Transverse colon (tissue), 4 donors: ENCODE measurements around the gene ARL4A. TPM values are rescaled to one million over a fixed set of nuclear protein-coding genes. Genes with fewer than 3 reads are reported as not detected.

Experiments used
- DNase-seq: peaks from one replicate; pipeline ENCODE4 v3.0.0-alpha.2; 2019
- H3K27ac ChIP-seq, 4 donors: fragments of 200-600 bp; sonication (generic); 2 replicates each; pipeline ENCODE4 v1.5.1; 2016 to 2018; ENCODE audit warnings: inconsistent platforms in 4 of 4
- H3K27me3 ChIP-seq: fragments of 200-600 bp; sonication (generic); 2 replicates; pipeline ENCODE4 v1.5.1; 2017; ENCODE audit warnings: inconsistent platforms
- H3K36me3 ChIP-seq, 4 donors: fragments of 200-600 bp; sonication (generic); 2 replicates each; pipeline ENCODE4 v1.5.1; 2017 to 2019; ENCODE audit warnings: inconsistent platforms in 4 of 4
- H3K4me1 ChIP-seq, 4 donors: fragments of 200-600 bp; sonication (generic); 2 replicates each; pipeline ENCODE4 v1.5.1; 2017 to 2020; ENCODE audit warnings: inconsistent platforms in 4 of 4
- H3K4me3 ChIP-seq, 4 donors: fragments of 200-600 bp; sonication (generic); 1 replicate in 1 of 4; 2 replicates in 3 of 4; pipeline versions ENCODE4 v1.5.1 to v1.6.1; 2017 to 2019; ENCODE audit warnings: inconsistent platforms in 4 of 4
- H3K9me3 ChIP-seq, 2 donors: fragments of 200-600 bp; sonication (generic); 2 replicates each; pipeline ENCODE4 v1.5.1; 2017 to 2019; ENCODE audit warnings: inconsistent platforms in 2 of 2
- EP300 ChIP-seq: sonication (generic); formaldehyde crosslinking; IDR thresholded peaks from one replicate; pipeline ENCODE4 v1.6.1; 2017; ENCODE audit warnings: antibody characterized with exemption, low read depth
- POLR2A ChIP-seq: fragments of 450-650 bp; IDR thresholded peaks from one replicate; pipeline ENCODE4 v1.6.1; 2016; ENCODE audit warnings: antibody characterized with exemption, mild to moderate bottlenecking, moderate library complexity
- POLR2AphosphoS5 ChIP-seq, 3 donors: sonication (generic); formaldehyde crosslinking; IDR thresholded peaks; one replicate each; pipeline ENCODE4 v1.6.1; 2016; ENCODE audit warnings: antibody characterized with exemption in 3 of 3
- WGBS, 2 donors: methylation state at CpG; one replicate each; pipeline ENCODE4 v1.1.5; 2018; ENCODE audit warnings: low coverage in 1 of 2; 5-methylcytosine and 5-hydroxymethylcytosine counted together
- in situ Hi-C, 4 donors: fragments of 200-750 bp; cut with MboI; loops; one replicate each; pipeline versions ENCODE4 v1.15.0 to v1.15.1; 2017; ENCODE audit warnings: low sequenced_read_pairs in 3 of 4, low pct_ligation_motif_present in 1 of 4, low pct_unique_long_range_greater_than_20kb in 1 of 4
- intact Hi-C: fragments of 100-400 bp; cut with DNase I; formaldehyde crosslinking; loops from one replicate; pipeline ENCODE4 v1.15.1; 2023; ENCODE audit warnings: low total_unique reads
- total RNA-seq, 4 donors: library from RNA; depleted of rRNA; stranded (reverse); fragments of >200 nt; gene quantifications; one replicate each; pipeline ENCODE4 v1.1.0, GENCODE V29; 2016
- TF ChIP-seq, protein P1 (sequence below), 5 experiments: fragments of 200-600 bp in 3 of 5; fragments of 450-650 bp in 2 of 5; sonication (generic) in 3 of 5; IDR thresholded peaks; 1 replicate in 2 of 5; 2 replicates in 3 of 5; pipeline ENCODE4 v1.5.1; 2016 to 2017; ENCODE audit warnings: antibody characterized with exemption in 5 of 5, inconsistent platforms in 3 of 5, mild to moderate bottlenecking in 2 of 5, moderate library complexity in 1 of 5

The ARL4A gene
- total RNA-seq, 4 donors from 2014 or later: 10.5 to 135 (median 74.9) TPM

DNA sequence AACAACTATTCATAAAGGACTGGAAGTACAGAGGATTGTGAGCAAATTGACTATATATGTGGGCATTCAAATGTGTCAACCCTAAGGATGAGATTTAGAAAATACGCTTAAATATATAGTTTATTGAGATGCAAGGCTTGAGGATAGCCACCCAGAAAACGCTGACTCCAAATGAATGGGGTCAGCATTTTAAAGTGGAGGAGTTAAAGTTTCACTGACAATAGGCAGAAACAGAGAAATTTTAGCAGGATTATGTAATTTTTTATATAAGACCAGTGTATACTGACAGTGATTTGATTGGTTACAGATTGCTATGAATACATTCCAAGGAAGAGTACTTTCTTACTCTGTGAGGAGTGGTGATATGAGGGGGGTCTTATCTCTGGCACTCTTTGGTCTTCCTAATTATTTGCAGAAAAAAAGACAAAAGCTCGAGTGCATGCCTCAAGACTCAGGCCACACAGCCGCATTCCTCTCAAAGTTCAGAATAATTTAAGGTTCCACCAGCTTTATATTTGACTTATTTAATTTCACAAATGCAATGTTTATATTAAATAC is 38.6 kb upstream of the ARL4A start:
- H3K36me3 ChIP-seq: no peaks in the 10 kb centered on the region
- intact Hi-C loops: no loop called here
- no peak for DNase-seq
- 73 to 77% methylated on average over 4 of the region's 4 CpGs for WGBS, 2 donors
- H3K4me3 ChIP-seq: no peak overlapping the region
- no peaks in the 10 kb centered on the region for H3K27me3 ChIP-seq
- TF ChIP-seq POLR2A (no peak), POLR2AphosphoS5 (IDR thresholded peaks at IDR 0.05) (no peak)
- TF ChIP-seq, protein P1, sequence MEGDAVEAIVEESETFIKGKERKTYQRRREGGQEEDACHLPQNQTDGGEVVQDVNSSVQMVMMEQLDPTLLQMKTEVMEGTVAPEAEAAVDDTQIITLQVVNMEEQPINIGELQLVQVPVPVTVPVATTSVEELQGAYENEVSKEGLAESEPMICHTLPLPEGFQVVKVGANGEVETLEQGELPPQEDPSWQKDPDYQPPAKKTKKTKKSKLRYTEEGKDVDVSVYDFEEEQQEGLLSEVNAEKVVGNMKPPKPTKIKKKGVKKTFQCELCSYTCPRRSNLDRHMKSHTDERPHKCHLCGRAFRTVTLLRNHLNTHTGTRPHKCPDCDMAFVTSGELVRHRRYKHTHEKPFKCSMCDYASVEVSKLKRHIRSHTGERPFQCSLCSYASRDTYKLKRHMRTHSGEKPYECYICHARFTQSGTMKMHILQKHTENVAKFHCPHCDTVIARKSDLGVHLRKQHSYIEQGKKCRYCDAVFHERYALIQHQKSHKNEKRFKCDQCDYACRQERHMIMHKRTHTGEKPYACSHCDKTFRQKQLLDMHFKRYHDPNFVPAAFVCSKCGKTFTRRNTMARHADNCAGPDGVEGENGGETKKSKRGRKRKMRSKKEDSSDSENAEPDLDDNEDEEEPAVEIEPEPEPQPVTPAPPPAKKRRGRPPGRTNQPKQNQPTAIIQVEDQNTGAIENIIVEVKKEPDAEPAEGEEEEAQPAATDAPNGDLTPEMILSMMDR (IDR thresholded peaks at IDR 0.05): no peak
- H3K4me1 ChIP-seq: peaks cover 0 to 5% (median 1%) of the 10 kb centered on the region in 4 donors
- H3K27ac ChIP-seq: no peak overlapping the region
- in situ Hi-C loops: loop anchor here in 3 of 4 donors (10.0 to 25.0 kb wide), 2 partner anchors 614 to 616 kb away; no protein-coding TSS in a partner anchor
- H3K9me3 ChIP-seq: no peaks in the 10 kb centered on the region

DNA sequence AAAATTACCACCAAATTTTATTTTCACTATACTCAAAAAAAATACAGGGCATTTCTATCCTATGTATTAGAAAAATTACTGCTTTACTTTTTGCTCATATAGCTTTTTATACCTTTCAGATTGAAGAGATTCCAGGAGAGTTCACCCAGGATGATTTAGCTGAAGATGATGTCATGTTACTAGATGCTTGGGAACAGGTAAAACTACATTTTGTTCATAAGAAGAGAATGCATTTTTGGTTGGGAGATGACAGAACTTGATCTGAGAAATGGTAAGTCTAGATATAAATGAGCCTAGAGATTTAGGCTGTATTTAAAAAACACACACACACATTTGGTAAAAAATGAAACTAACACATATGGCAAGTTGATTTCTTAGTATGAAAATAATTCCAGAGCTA is 38.1 kb upstream of the ARL4A start:
- H3K9me3 ChIP-seq: no peaks in the 10 kb centered on the region
- H3K27me3 ChIP-seq: no peaks in the 10 kb centered on the region
- TF ChIP-seq, protein P1 (IDR thresholded peaks at IDR 0.05): no peak
- TF ChIP-seq POLR2AphosphoS5 (IDR thresholded peaks at IDR 0.05) (no peak), EP300 (no peak)
- peaks cover 0 to 5% (median 1%) of the 10 kb centered on the region in 4 donors for H3K4me1 ChIP-seq
- no peak overlapping the region for H3K4me3 ChIP-seq
- in situ Hi-C loops: loop anchor here in 3 of 4 donors (10.0 to 25.0 kb wide), 2 partner anchors 613 to 615 kb away; no protein-coding TSS in a partner anchor
- no peaks in the 10 kb centered on the region for H3K36me3 ChIP-seq
- intact Hi-C loops: no loop called here
- no peak for DNase-seq
- H3K27ac ChIP-seq: no peak overlapping the region

DNA sequence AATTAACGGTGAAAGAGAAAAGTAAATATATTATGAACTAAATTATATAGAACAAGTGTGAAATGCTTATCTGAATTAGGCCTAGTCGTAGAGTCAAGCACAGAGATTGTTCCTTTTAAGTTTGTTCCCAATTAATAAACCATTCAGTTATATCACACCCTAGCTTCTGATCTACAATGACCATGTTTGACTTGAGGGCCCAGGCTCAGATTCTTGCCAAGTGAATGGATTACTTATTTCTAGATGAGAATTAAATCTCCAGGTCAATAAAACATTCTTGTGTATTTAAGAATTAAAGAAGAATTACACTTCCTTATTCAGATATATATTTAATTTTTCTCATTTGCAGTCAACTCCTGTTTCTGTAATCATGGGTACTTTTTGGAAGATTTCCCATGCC is 37.4 kb upstream of the ARL4A start:
- in situ Hi-C loops: no loop called here
- Histone ChIP-seq H3K4me3 (no peak overlapping the region), H3K27ac (no peak overlapping the region), H3K4me1 (peaks cover 0 to 5% (median 1%) of the 10 kb centered on the region in 4 donors), H3K9me3 (no peaks in the 10 kb centered on the region), H3K27me3 (no peaks in the 10 kb centered on the region), H3K36me3 (no peaks in the 10 kb centered on the region)
- intact Hi-C loops: no loop called here
- DNase-seq: no peak
- 39 to 72% methylated on average over 2 of the region's 2 CpGs for WGBS, 2 donors
- TF ChIP-seq, protein P1 (IDR thresholded peaks at IDR 0.05): no peak
- no peak for TF ChIP-seq POLR2A
- no peak for TF ChIP-seq EP300
- TF ChIP-seq POLR2AphosphoS5 (IDR thresholded peaks at IDR 0.05): no peak

DNA sequence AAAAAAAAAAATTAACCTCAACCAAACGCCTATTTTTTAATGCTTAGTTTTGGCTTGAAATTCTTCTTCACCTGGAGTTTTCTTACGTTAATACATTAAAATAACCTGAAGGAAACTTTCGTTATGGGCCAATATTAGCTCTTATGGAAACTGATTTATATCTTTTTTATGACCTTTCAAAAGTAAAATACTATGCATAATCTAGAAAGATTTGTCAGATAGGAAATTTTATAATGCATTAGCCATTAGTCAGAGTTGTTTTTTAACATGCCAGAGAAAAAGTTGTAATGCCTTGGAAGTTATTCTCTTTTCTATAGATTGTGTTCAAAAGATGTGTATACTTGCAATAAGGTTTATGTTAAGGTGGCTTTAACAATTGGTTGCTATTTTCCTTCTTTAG is 34.3 kb upstream of the ARL4A start:
- WGBS, 2 donors: 73 to 79% methylated on average over 3 of the region's 3 CpGs
- in situ Hi-C loops: no loop called here
- Histone ChIP-seq H3K27ac (no peak overlapping the region), H3K9me3 (no peaks in the 10 kb centered on the region), H3K27me3 (no peaks in the 10 kb centered on the region), H3K4me1 (peaks cover 0 to 3% (median 0%) of the 10 kb centered on the region in 4 donors), H3K4me3 (no peak overlapping the region), H3K36me3 (no peaks in the 10 kb centered on the region)
- intact Hi-C loops: no loop called here
- DNase-seq: no peak
- TF ChIP-seq POLR2A: no peak
- no peak for TF ChIP-seq POLR2AphosphoS5 (IDR thresholded peaks at IDR 0.05)
- no peak for TF ChIP-seq EP300
- TF ChIP-seq, protein P1 (IDR thresholded peaks at IDR 0.05): no peak
